ENCODE results near the gene ZNF830. TPM values are rescaled to one million over a fixed set of nuclear protein-coding genes. Genes with fewer than 3 reads are reported as not detected.
A peak's percentile ranks its signal among the peaks of the same experiment; 100 is the strongest.

ZNF830 gene
- total and polyA plus RNA-seq, 2 donors (not counting 1 experiment from before 2014, with no cell fraction given): 10.0 to 14.4 TPM

DNA sequence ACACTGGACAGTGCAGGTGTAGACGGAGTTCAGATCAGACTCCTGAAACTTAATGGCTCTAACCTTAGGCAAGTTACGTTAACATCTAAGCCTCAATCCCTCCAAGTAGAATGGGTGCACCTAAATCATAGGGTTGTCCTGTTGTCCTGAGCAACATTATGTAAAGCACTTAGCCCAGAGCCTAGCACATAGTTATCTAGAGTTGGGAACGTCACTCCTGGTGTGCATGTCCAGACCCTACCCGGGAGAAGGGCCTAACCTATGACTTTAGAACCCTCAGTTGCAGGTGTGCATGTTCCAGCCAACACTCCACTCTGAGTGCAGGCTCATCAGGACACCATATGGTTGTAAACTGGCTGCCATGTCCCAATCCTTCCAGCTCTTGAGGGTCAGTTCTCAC, 45.0 kb downstream of the ZNF830 start:
- Histone ChIP-seq H3K79me2 (ENCODE audit: control insufficient read depth, insufficient read depth, low read length) (no peaks in the 10 kb centered on the region), H3K27me3 (ENCODE audit: control insufficient read depth, insufficient read depth, low read length) (no peaks in the 10 kb centered on the region), H4K20me1 (ENCODE audit: control insufficient read depth, extremely low read depth, insufficient read depth, low read length) (no peaks in the 10 kb centered on the region), H3K4me2 (ENCODE audit: extremely low read depth, insufficient read depth, low read length) (no peak overlapping the region), H2AFZ (ENCODE audit: low read length) (no peak overlapping the region), H3K4me3 (replicated peaks in 1 of 4; ENCODE audit: control extremely low read depth in 1 of 4, insufficient read depth in 1 of 4, low read depth in 3 of 4, low read length in 4 of 4) (no peak overlapping the region), H3K4me1 (ENCODE audit: control insufficient read depth, extremely low read depth, insufficient read depth, low read length) (no peaks in the 10 kb centered on the region), H3K9me3 (ENCODE audit: control insufficient read depth, insufficient read depth, low read depth, low read length) (no peaks in the 10 kb centered on the region), H3K9ac (ENCODE audit: insufficient read depth, low read length) (no peak overlapping the region), H3K36me3 (ENCODE audit: control insufficient read depth, insufficient read depth, low read length) (peaks cover 16% of the 10 kb centered on the region), H3K27ac (ENCODE audit: insufficient read depth, low read length) (no peak overlapping the region)
- TF ChIP-seq, protein P1, sequence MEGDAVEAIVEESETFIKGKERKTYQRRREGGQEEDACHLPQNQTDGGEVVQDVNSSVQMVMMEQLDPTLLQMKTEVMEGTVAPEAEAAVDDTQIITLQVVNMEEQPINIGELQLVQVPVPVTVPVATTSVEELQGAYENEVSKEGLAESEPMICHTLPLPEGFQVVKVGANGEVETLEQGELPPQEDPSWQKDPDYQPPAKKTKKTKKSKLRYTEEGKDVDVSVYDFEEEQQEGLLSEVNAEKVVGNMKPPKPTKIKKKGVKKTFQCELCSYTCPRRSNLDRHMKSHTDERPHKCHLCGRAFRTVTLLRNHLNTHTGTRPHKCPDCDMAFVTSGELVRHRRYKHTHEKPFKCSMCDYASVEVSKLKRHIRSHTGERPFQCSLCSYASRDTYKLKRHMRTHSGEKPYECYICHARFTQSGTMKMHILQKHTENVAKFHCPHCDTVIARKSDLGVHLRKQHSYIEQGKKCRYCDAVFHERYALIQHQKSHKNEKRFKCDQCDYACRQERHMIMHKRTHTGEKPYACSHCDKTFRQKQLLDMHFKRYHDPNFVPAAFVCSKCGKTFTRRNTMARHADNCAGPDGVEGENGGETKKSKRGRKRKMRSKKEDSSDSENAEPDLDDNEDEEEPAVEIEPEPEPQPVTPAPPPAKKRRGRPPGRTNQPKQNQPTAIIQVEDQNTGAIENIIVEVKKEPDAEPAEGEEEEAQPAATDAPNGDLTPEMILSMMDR (conservative IDR thresholded peaks at IDR 0.05 in 1 of 2, IDR thresholded peaks at IDR 0.05 in 1 of 2; ENCODE audit: low read depth in 1 of 2, low read length in 2 of 2): no peak
- no peak for TF ChIP-seq EZH2 (IDR thresholded peaks at IDR 0.05; ENCODE audit: low read length, missing control alignments)
- no peak for DNase-seq (ENCODE audit: low read depth in 2 of 2)

DNA sequence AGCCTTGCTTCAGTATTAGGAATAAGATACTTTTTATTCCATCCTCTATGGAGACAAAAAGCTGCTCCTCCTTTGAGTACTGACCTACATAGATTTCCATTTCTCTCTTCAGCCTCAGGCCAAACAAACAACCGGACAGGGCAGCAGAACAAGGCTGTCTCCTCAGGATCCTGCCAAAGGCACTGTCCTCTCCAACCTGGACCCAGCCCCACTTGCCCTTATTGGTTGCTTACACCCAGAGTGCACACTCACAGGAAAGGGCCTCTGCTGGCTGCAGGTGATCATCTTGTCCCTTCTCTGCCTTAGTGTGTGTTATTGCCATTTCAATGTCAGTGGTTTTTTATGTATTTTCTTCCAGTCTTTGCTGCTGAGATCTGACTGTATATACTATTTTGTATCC, 45.6 kb downstream of the ZNF830 start:
- TF ChIP-seq, protein P1 (conservative IDR thresholded peaks at IDR 0.05 in 1 of 2, IDR thresholded peaks at IDR 0.05 in 1 of 2; ENCODE audit: low read depth in 1 of 2, low read length in 2 of 2): no peak
- Histone ChIP-seq H3K27me3 (ENCODE audit: control insufficient read depth, insufficient read depth, low read length) (no peaks in the 10 kb centered on the region), H3K4me2 (ENCODE audit: extremely low read depth, insufficient read depth, low read length) (no peak overlapping the region), H2AFZ (ENCODE audit: low read length) (no peak overlapping the region), H3K9ac (ENCODE audit: insufficient read depth, low read length) (no peak overlapping the region), H3K4me3 (replicated peaks in 1 of 4; ENCODE audit: control extremely low read depth in 1 of 4, insufficient read depth in 1 of 4, low read depth in 3 of 4, low read length in 4 of 4) (no peak overlapping the region), H3K4me1 (ENCODE audit: control insufficient read depth, extremely low read depth, insufficient read depth, low read length) (no peaks in the 10 kb centered on the region), H3K27ac (ENCODE audit: insufficient read depth, low read length) (no peak overlapping the region), H3K36me3 (ENCODE audit: control insufficient read depth, insufficient read depth, low read length) (peaks cover 11% of the 10 kb centered on the region), H3K9me3 (ENCODE audit: control insufficient read depth, insufficient read depth, low read depth, low read length) (no peaks in the 10 kb centered on the region), H3K79me2 (ENCODE audit: control insufficient read depth, insufficient read depth, low read length) (no peaks in the 10 kb centered on the region), H4K20me1 (ENCODE audit: control insufficient read depth, extremely low read depth, insufficient read depth, low read length) (no peaks in the 10 kb centered on the region)
- DNase-seq (ENCODE audit: low read depth in 2 of 2): no peak

DNA sequence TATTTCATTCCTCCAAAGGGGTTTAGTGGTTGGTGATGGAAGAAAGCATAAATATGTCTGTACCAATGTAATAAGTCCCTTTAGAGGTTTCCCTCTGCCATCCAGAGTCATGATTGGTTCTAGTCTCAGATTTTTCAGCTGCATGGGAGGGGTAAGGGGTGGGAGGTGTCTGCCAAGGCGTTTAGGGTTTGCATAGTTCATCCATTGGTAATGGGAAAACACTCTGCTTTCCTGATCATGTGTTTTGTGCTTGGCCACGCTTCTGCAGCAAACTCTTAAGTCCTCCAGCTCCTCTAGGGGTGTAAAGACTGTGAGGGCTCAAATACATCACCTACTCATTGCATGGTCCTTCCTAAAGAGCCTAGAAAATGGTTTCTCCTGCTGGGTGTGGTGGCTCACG, 48.8 kb downstream of the ZNF830 start:
- no peak overlapping the region for H3K4me2 ChIP-seq (ENCODE audit: extremely low read depth, insufficient read depth, low read length)
- no peaks in the 10 kb centered on the region for H4K20me1 ChIP-seq (ENCODE audit: control insufficient read depth, extremely low read depth, insufficient read depth, low read length)
- DNase-seq (ENCODE audit: low read depth in 2 of 2): peak in 1 of 2 donors; percentile 30
- no peaks in the 10 kb centered on the region for H3K79me2 ChIP-seq (ENCODE audit: control insufficient read depth, insufficient read depth, low read length)
- no peak overlapping the region for H3K27ac ChIP-seq (ENCODE audit: insufficient read depth, low read length)
- H3K9me3 ChIP-seq (ENCODE audit: control insufficient read depth, insufficient read depth, low read depth, low read length): no peaks in the 10 kb centered on the region
- H2AFZ ChIP-seq (ENCODE audit: low read length): no peak overlapping the region
- no peak overlapping the region for H3K9ac ChIP-seq (ENCODE audit: insufficient read depth, low read length)
- no peaks in the 10 kb centered on the region for H3K27me3 ChIP-seq (ENCODE audit: control insufficient read depth, insufficient read depth, low read length)
- TF ChIP-seq, protein P1 (conservative IDR thresholded peaks at IDR 0.05 in 1 of 2, IDR thresholded peaks at IDR 0.05 in 1 of 2; ENCODE audit: low read depth in 1 of 2, low read length in 2 of 2): no peak
- TF ChIP-seq EZH2 (IDR thresholded peaks at IDR 0.05; ENCODE audit: low read length, missing control alignments): no peak
- H3K4me1 ChIP-seq (ENCODE audit: control insufficient read depth, extremely low read depth, insufficient read depth, low read length): no peaks in the 10 kb centered on the region
- peaks cover 7% of the 10 kb centered on the region for H3K36me3 ChIP-seq (ENCODE audit: control insufficient read depth, insufficient read depth, low read length)
- H3K4me3 ChIP-seq (replicated peaks in 1 of 4; ENCODE audit: control extremely low read depth in 1 of 4, insufficient read depth in 1 of 4, low read depth in 3 of 4, low read length in 4 of 4): no peak overlapping the region

Measured in fibroblast of lung (primary cell).